B cell (primary cell): Measurements from ENCODE around the gene IFT20.

Experiments
- EZH2 ChIP-seq: IDR thresholded peaks from 2 replicates; pipeline ENCODE4 v1.6.1; 2012; ENCODE audit warnings: borderline replicate concordance, low read depth, mild to moderate bottlenecking, moderate library complexity, low read length; ENCODE audit not compliant: insufficient read depth, poor library complexity, severe bottlenecking
- TF ChIP-seq, protein P1 (sequence below): fragments of 200-600 bp; IDR thresholded peaks from one replicate; pipeline ENCODE4 v1.8.0; 2022; ENCODE audit warnings: antibody characterized with exemption, mild to moderate bottlenecking

DNA sequence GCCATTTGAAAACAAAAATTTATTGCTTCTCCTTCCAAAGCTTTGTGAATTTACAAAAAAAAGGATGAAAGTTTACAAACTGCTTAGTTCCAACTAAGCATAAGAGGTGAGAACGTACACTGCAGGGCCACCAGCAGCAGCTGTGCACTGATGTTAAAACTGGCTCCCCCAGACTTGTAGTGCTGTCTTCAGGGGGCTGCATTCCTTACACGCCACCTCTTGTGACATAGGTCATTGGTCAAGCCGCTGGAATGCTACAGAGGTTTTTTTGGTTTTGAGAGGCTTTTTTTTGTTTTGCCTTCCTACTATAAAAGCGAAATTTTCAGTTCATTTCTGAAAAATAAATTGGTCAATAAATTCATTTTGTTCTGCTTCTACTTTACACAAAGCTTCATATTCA is 6.9 kb downstream of the IFT20 start:
- TF ChIP-seq, protein P1, sequence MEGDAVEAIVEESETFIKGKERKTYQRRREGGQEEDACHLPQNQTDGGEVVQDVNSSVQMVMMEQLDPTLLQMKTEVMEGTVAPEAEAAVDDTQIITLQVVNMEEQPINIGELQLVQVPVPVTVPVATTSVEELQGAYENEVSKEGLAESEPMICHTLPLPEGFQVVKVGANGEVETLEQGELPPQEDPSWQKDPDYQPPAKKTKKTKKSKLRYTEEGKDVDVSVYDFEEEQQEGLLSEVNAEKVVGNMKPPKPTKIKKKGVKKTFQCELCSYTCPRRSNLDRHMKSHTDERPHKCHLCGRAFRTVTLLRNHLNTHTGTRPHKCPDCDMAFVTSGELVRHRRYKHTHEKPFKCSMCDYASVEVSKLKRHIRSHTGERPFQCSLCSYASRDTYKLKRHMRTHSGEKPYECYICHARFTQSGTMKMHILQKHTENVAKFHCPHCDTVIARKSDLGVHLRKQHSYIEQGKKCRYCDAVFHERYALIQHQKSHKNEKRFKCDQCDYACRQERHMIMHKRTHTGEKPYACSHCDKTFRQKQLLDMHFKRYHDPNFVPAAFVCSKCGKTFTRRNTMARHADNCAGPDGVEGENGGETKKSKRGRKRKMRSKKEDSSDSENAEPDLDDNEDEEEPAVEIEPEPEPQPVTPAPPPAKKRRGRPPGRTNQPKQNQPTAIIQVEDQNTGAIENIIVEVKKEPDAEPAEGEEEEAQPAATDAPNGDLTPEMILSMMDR: no peak
- TF ChIP-seq EZH2: no peak
